ENCODE data around the gene PRG2. TPM values are rescaled to one million over a fixed set of nuclear protein-coding genes. Genes with fewer than 3 reads are reported as not detected.
"Not testable (repeated sequence)": the region's sequence is repeated elsewhere in the genome, so short reads cannot be mapped to it uniquely, and the experiment has no call there.

The PRG2 gene
- polyA plus RNA-seq, 2 of the 4 experiments (the other 2 are of a cell fraction): not detected

- Histone ChIP-seq H3K4me3 (no peak within 1 kb of the TSS), H3K4me1 (peaks cover 18% of the 10 kb centered on the region), H3K4me2 (no peak within 1 kb of the TSS), H3K27ac (no peak within 1 kb of the TSS), H3K9me3 (no peaks in the 10 kb centered on the region)
- no peak for FAIRE-seq
- ChIA-PET POLR2A (no interaction called here), CTCF (interaction anchor here (0.7 to 2.5 kb wide), 13 partner anchors 8 to 230 kb away, joined by 3 to 16 read pairs (median 3); partner anchors contain the start of gene UBE2L6)
- 17% methylated on average over 4 of the region's 4 CpGs for WGBS (ENCODE audit: missing lambda C conversion rate)
- DNase-seq (ENCODE audit: low read depth in 1 of 2, low spot score in 1 of 2): no peak
- no peak for ATAC-seq
- TF ChIP-seq, protein P1, sequence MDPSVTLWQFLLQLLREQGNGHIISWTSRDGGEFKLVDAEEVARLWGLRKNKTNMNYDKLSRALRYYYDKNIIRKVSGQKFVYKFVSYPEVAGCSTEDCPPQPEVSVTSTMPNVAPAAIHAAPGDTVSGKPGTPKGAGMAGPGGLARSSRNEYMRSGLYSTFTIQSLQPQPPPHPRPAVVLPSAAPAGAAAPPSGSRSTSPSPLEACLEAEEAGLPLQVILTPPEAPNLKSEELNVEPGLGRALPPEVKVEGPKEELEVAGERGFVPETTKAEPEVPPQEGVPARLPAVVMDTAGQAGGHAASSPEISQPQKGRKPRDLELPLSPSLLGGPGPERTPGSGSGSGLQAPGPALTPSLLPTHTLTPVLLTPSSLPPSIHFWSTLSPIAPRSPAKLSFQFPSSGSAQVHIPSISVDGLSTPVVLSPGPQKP (IDR thresholded peaks at IDR 0.05; ENCODE audit: low read depth, low read length): no peak
- TF ChIP-seq BCL3 (IDR thresholded peaks at IDR 0.05): no peak
- no peak for TF ChIP-seq CBX8 (IDR thresholded peaks at IDR 0.05)
- no peak for TF ChIP-seq POLR2AphosphoS2 (conservative IDR thresholded peaks at IDR 0.05; ENCODE audit: low read length)
- TF ChIP-seq JUNB (IDR thresholded peaks at IDR 0.05): no peak
- TF ChIP-seq, protein P2, sequence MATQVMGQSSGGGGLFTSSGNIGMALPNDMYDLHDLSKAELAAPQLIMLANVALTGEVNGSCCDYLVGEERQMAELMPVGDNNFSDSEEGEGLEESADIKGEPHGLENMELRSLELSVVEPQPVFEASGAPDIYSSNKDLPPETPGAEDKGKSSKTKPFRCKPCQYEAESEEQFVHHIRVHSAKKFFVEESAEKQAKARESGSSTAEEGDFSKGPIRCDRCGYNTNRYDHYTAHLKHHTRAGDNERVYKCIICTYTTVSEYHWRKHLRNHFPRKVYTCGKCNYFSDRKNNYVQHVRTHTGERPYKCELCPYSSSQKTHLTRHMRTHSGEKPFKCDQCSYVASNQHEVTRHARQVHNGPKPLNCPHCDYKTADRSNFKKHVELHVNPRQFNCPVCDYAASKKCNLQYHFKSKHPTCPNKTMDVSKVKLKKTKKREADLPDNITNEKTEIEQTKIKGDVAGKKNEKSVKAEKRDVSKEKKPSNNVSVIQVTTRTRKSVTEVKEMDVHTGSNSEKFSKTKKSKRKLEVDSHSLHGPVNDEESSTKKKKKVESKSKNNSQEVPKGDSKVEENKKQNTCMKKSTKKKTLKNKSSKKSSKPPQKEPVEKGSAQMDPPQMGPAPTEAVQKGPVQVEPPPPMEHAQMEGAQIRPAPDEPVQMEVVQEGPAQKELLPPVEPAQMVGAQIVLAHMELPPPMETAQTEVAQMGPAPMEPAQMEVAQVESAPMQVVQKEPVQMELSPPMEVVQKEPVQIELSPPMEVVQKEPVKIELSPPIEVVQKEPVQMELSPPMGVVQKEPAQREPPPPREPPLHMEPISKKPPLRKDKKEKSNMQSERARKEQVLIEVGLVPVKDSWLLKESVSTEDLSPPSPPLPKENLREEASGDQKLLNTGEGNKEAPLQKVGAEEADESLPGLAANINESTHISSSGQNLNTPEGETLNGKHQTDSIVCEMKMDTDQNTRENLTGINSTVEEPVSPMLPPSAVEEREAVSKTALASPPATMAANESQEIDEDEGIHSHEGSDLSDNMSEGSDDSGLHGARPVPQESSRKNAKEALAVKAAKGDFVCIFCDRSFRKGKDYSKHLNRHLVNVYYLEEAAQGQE (IDR thresholded peaks at IDR 0.05): no peak
- TF ChIP-seq FOSB (CRISPR knock-in tag; IDR thresholded peaks at IDR 0.05): no peak
- TF ChIP-seq BHLHE40 (IDR thresholded peaks at IDR 0.05; ENCODE audit: low read depth, low read length): no peak
- no peak for TF ChIP-seq SREBF2 (IDR thresholded peaks at IDR 0.05)
Measured at GRCh38 chr11:57338142-57338541, 52.3 kb downstream of the PRG2 start, which contains the start of gene P2RX3. Gene P2RX3 (plus strand): TSS chr11:57338352. CDS start chr11:57338551, 199 bp downstream.

DNA sequence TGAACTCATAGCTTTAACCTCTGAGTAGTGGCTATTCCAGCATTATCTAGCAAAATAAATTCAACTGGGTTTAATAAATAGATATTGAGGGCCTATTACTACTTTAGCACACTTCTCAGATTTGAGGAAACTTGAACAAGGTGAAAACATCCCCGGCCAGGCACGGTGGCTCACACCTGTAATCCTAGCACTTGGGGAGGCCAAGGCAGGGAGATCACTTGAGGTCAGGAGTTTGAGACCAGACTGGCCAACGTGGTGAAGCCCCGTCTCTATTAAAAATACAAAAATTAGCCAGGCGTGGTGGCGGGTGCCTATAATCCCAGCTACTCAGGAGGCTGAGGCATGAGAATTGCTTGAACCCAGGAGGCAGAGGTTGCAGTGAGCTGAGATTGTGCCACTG, 53.6 kb downstream of the PRG2 start:
- not testable (repeated sequence) for ATAC-seq; FAIRE-seq; DNase-seq (ENCODE audit: low read depth in 1 of 2, low spot score in 1 of 2); H3K4me2 ChIP-seq; H3K9me3 ChIP-seq; H3K4me3 ChIP-seq
- peak overlapping the region in 1 of 2 experiments; percentile 99; a peak in 2 of 6 replicates for H3K27ac ChIP-seq
- POLR2A ChIA-PET: interaction anchor here (0.6 to 1.9 kb wide), 2 partner anchors 15 to 495 kb away, joined by 4 to 13 read pairs; no protein-coding TSS in a partner anchor
- peaks cover 18% of the 10 kb centered on the region for H3K4me1 ChIP-seq
- 91% methylated on average over 6 of the region's 6 CpGs for WGBS (ENCODE audit: missing lambda C conversion rate)
- CTCF ChIA-PET: interaction anchor here (2.5 kb wide), 1 partner anchor 9 kb away, joined by 10 read pairs; no protein-coding TSS in a partner anchor

Other genes with a start within 250 kb of the PRG2 start
- gene LRRC55, start 208.7 kb downstream of the PRG2 start, polyA plus RNA-seq (2011; rRNA removed): 0.04 TPM in 1 of 2 replicates, not detected in the other
- 0.01 TPM in 1 of 3 replicates, not detected in the others for gene LRRC55, start 208.7 kb downstream of the PRG2 start, polyA plus RNA-seq (2017; fragmentation: RNase III; extraction: RNeasy Plus Mini Kit Qiagen cat#74134 plus additional on column Dnase treatment)
- gene APLNR, start 153.4 kb downstream of the PRG2 start, polyA plus RNA-seq (2011; rRNA removed): 0.08 and 0.14 TPM in 2 replicates
- 0.08 to 0.09 TPM (median 0.08 TPM) in 3 replicates for gene APLNR, start 153.4 kb downstream of the PRG2 start, polyA plus RNA-seq (2017; fragmentation: RNase III; extraction: RNeasy Plus Mini Kit Qiagen cat#74134 plus additional on column Dnase treatment)
- gene TNKS1BP1, start 65.7 kb downstream of the PRG2 start, polyA plus RNA-seq (2011; rRNA removed): 35.0 and 36.5 TPM in 2 replicates
- gene TNKS1BP1, start 65.7 kb downstream of the PRG2 start, polyA plus RNA-seq (2017; fragmentation: RNase III; extraction: RNeasy Plus Mini Kit Qiagen cat#74134 plus additional on column Dnase treatment): 46.2 to 54.5 TPM (median 53.1 TPM) in 3 replicates
- gene SSRP1, start 54.8 kb downstream of the PRG2 start, polyA plus RNA-seq (2011; rRNA removed): 282 and 288 TPM in 2 replicates
- gene SSRP1, start 54.8 kb downstream of the PRG2 start, polyA plus RNA-seq (2017; fragmentation: RNase III; extraction: RNeasy Plus Mini Kit Qiagen cat#74134 plus additional on column Dnase treatment): 323 to 357 TPM (median 335 TPM) in 3 replicates
- gene P2RX3, start 52.3 kb downstream of the PRG2 start, polyA plus RNA-seq (2011; rRNA removed): 0.36 and 0.37 TPM in 2 replicates
- gene P2RX3, start 52.3 kb downstream of the PRG2 start, polyA plus RNA-seq (2017; fragmentation: RNase III; extraction: RNeasy Plus Mini Kit Qiagen cat#74134 plus additional on column Dnase treatment): 0.05 to 0.17 TPM in 2 of 3 replicates, not detected in the other
- gene PRG3, start 9.5 kb downstream of the PRG2 start, polyA plus RNA-seq (2011; rRNA removed): not detected in 2 replicates
- not detected in 3 replicates for gene PRG3, start 9.5 kb downstream of the PRG2 start, polyA plus RNA-seq (2017; fragmentation: RNase III; extraction: RNeasy Plus Mini Kit Qiagen cat#74134 plus additional on column Dnase treatment)
- 0.30 TPM in 2 replicates for gene SLC43A3, start 36.5 kb upstream of the PRG2 start, polyA plus RNA-seq (2011; rRNA removed)
- gene SLC43A3, start 36.5 kb upstream of the PRG2 start, polyA plus RNA-seq (2017; fragmentation: RNase III; extraction: RNeasy Plus Mini Kit Qiagen cat#74134 plus additional on column Dnase treatment): 0.12 to 0.22 TPM (median 0.13 TPM) in 3 replicates
- gene RTN4RL2, start 69.9 kb upstream of the PRG2 start, polyA plus RNA-seq (2011; rRNA removed): 9.2 and 10.6 TPM in 2 replicates
- gene RTN4RL2, start 69.9 kb upstream of the PRG2 start, polyA plus RNA-seq (2017; fragmentation: RNase III; extraction: RNeasy Plus Mini Kit Qiagen cat#74134 plus additional on column Dnase treatment): 23.7 to 27.4 TPM (median 25.8 TPM) in 3 replicates
- gene SLC43A1, start 125.1 kb upstream of the PRG2 start, polyA plus RNA-seq (2011; rRNA removed): 4.6 and 5.3 TPM in 2 replicates
- 1.0 to 1.3 TPM (median 1.1 TPM) in 3 replicates for gene SLC43A1, start 125.1 kb upstream of the PRG2 start, polyA plus RNA-seq (2017; fragmentation: RNase III; extraction: RNeasy Plus Mini Kit Qiagen cat#74134 plus additional on column Dnase treatment)
- gene TIMM10, start 140.1 kb upstream of the PRG2 start, polyA plus RNA-seq (2011; rRNA removed): 248 and 249 TPM in 2 replicates
- gene TIMM10, start 140.1 kb upstream of the PRG2 start, polyA plus RNA-seq (2017; fragmentation: RNase III; extraction: RNeasy Plus Mini Kit Qiagen cat#74134 plus additional on column Dnase treatment): 172 to 184 TPM (median 179 TPM) in 3 replicates
- not detected in 2 replicates for gene SMTNL1, start 146.9 kb upstream of the PRG2 start, polyA plus RNA-seq (2011; rRNA removed)
- not detected in 3 replicates for gene SMTNL1, start 146.9 kb upstream of the PRG2 start, polyA plus RNA-seq (2017; fragmentation: RNase III; extraction: RNeasy Plus Mini Kit Qiagen cat#74134 plus additional on column Dnase treatment)
- gene UBE2L6, start 177.0 kb upstream of the PRG2 start, polyA plus RNA-seq (2011; rRNA removed): 14.8 and 17.9 TPM in 2 replicates
- 18.2 to 21.4 TPM (median 18.7 TPM) in 3 replicates for gene UBE2L6, start 177.0 kb upstream of the PRG2 start, polyA plus RNA-seq (2017; fragmentation: RNase III; extraction: RNeasy Plus Mini Kit Qiagen cat#74134 plus additional on column Dnase treatment)
- gene SERPING1, start 207.0 kb upstream of the PRG2 start, polyA plus RNA-seq (2011; rRNA removed): 0.59 and 0.91 TPM in 2 replicates
- gene SERPING1, start 207.0 kb upstream of the PRG2 start, polyA plus RNA-seq (2017; fragmentation: RNase III; extraction: RNeasy Plus Mini Kit Qiagen cat#74134 plus additional on column Dnase treatment): 0.10 to 0.63 TPM (median 0.53 TPM) in 3 replicates

All from A549 (cell line).